Chondrocyte (in vitro differentiated cells): ENCODE data around the gene KLHDC10. TPM values are rescaled to one million over a fixed set of nuclear protein-coding genes. Genes with fewer than 3 reads are reported as not detected.
"Not testable (repeated sequence)": the region's sequence is repeated elsewhere in the genome, so short reads cannot be mapped to it uniquely, and the experiment has no call there.

Experiments used
- DNase-seq: peaks from one replicate; pipeline ENCODE4 v3.0.0; 2021; ENCODE audit warnings: mixed read lengths, low spot score
- H3K27ac Mint-ChIP-seq: one replicate; pipeline ENCODE4 v1.8.0; 2021; ENCODE audit warnings: mild to moderate bottlenecking, moderate library complexity, mixed read lengths; ENCODE audit not compliant: unreplicated experiment
- H3K27me3 Mint-ChIP-seq: 2 replicates; pipeline ENCODE4 v1.8.0; 2021; ENCODE audit warnings: low read depth, mixed read lengths
- H3K36me3 Mint-ChIP-seq: 2 replicates; pipeline ENCODE4 v1.8.0; 2021; ENCODE audit warnings: low read depth, mixed read lengths
- H3K4me1 Mint-ChIP-seq: 2 replicates; pipeline ENCODE4 v1.8.0; 2021; ENCODE audit warnings: low read depth, mild to moderate bottlenecking, mixed read lengths
- H3K4me3 Mint-ChIP-seq: one replicate; pipeline ENCODE4 v1.8.0; 2021; ENCODE audit warnings: mild to moderate bottlenecking, moderate library complexity, mixed read lengths; ENCODE audit not compliant: unreplicated experiment
- H3K9me3 Mint-ChIP-seq: 2 replicates; pipeline ENCODE4 v1.8.0; 2021; ENCODE audit warnings: low read depth, mixed read lengths
- CTCF ChIP-seq: fragments of 200-600 bp; sonication (generic); IDR thresholded peaks from 2 replicates; pipeline ENCODE4 v1.5.0; 2021; ENCODE audit warnings: antibody characterized with exemption, mild to moderate bottlenecking, moderate library complexity
- total RNA-seq: library from RNA; stranded (reverse); gene quantifications from 3 replicates; pipeline ENCODE4 v1.2.1, GENCODE V29; 2021

KLHDC10 gene
- total RNA-seq, 1 donor from 2014 or later, result 28.0 TPM

- DNase-seq, result no peak
- TF ChIP-seq CTCF, result no peak
- Mint-ChIP-seq H3K4me3 (no peak overlapping the region), H3K4me1 (no peaks in the 10 kb centered on the region), H3K36me3 (peaks cover 3% of the 10 kb centered on the region), H3K9me3 (no peaks in the 10 kb centered on the region), H3K27ac (no peak overlapping the region), H3K27me3 (no peaks in the 10 kb centered on the region)
Measured at GRCh38 chr7:130102588-130102987, 32.3 kb downstream of the KLHDC10 start.

GRCh38 chr7:130107949-130108674 is 37.8 kb downstream of the KLHDC10 start:
- no peaks in the 10 kb centered on the region for H3K27me3 Mint-ChIP-seq
- no peak for TF ChIP-seq CTCF
- no peaks in the 10 kb centered on the region for H3K4me1 Mint-ChIP-seq
- peaks cover 5% of the 10 kb centered on the region for H3K36me3 Mint-ChIP-seq
- DNase-seq, result no peak
- no peak overlapping the region for H3K4me3 Mint-ChIP-seq
- peaks cover 6% of the 10 kb centered on the region for H3K9me3 Mint-ChIP-seq
- no peak overlapping the region for H3K27ac Mint-ChIP-seq

- no peak for DNase-seq
- no peak overlapping the region for H3K4me3 Mint-ChIP-seq
Measured at GRCh38 chr7:130108809-130109208, 38.5 kb downstream of the KLHDC10 start.

GRCh38 chr7:130112093-130112492 is 41.8 kb downstream of the KLHDC10 start:
- Mint-ChIP-seq H3K4me3 (no peak overlapping the region), H3K27ac (no peak overlapping the region), H3K36me3 (peaks cover 7% of the 10 kb centered on the region), H3K9me3 (peaks cover 6% of the 10 kb centered on the region), H3K4me1 (no peaks in the 10 kb centered on the region), H3K27me3 (no peaks in the 10 kb centered on the region)
- no peak for TF ChIP-seq CTCF
- no peak for DNase-seq

More at GRCh38 chr7:130108809-130109208, 38.5 kb downstream of the KLHDC10 start:
- no peak for TF ChIP-seq CTCF
- no peaks in the 10 kb centered on the region for H3K4me1 Mint-ChIP-seq
- H3K36me3 Mint-ChIP-seq, result peaks cover 5% of the 10 kb centered on the region
- H3K27ac Mint-ChIP-seq, result no peak overlapping the region
- H3K27me3 Mint-ChIP-seq, result no peaks in the 10 kb centered on the region
- peaks cover 6% of the 10 kb centered on the region for H3K9me3 Mint-ChIP-seq

GRCh38 chr7:130112662-130113425 is 42.5 kb downstream of the KLHDC10 start:
- no peak overlapping the region for H3K4me3 Mint-ChIP-seq
- TF ChIP-seq CTCF, result no peak
- no peak overlapping the region for H3K27ac Mint-ChIP-seq
- peaks cover 9% of the 10 kb centered on the region for H3K36me3 Mint-ChIP-seq
- DNase-seq, result no peak
- peaks cover 6% of the 10 kb centered on the region for H3K9me3 Mint-ChIP-seq
- no peaks in the 10 kb centered on the region for H3K27me3 Mint-ChIP-seq
- no peaks in the 10 kb centered on the region for H3K4me1 Mint-ChIP-seq

- H3K27ac Mint-ChIP-seq, DNase-seq, H3K4me1 Mint-ChIP-seq, H3K4me3 Mint-ChIP-seq, H3K9me3 Mint-ChIP-seq, H3K27me3 Mint-ChIP-seq: not testable (repeated sequence)
- H3K36me3 Mint-ChIP-seq, result peaks cover 10% of the 10 kb centered on the region
Measured at GRCh38 chr7:130113426-130113805, 43.1 kb downstream of the KLHDC10 start.
